GM21528 (cell line): ENCODE measurements around the gene PHTF2.
"Not testable (repeated sequence)": the region's sequence is repeated elsewhere in the genome, so short reads cannot be mapped to it uniquely, and the experiment has no call there.

Experiments
- ATAC-seq: cut with Tn5 transposase; IDR thresholded peaks from one replicate; pipeline ENCODE4 v1.9.1; 2021; ENCODE audit warnings: mild to moderate bottlenecking, moderate library complexity; ENCODE audit not compliant: unreplicated experiment, low FRiP score

PHTF2 gene

GRCh38 chr7:77873416-77874327, 75.1 kb downstream of the PHTF2 start:
- not testable (repeated sequence) for ATAC-seq

DNA sequence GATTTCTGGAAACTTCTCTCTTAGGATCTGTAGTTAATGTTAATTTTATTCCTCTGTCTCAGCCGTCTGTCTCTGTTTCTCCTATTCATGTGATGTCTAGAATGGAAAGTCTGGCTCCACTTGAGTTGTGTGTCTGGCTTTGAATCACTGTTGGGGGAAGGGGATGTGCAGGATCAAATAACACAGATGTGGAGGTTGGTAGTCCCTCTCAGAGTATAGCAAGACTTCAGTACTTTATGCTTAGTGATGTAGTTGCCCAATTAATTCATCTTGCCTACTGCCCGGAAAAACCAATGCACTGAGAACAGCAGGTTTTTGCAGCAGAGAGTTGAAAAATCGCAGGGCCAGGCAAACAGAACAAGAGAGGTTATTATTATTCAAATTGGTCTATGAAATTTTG, 79.2 kb downstream of the PHTF2 start:
- ATAC-seq: no peak

- ATAC-seq: no peak
Observed at GRCh38 chr7:77878500-77878899, 79.9 kb downstream of the PHTF2 start.

DNA sequence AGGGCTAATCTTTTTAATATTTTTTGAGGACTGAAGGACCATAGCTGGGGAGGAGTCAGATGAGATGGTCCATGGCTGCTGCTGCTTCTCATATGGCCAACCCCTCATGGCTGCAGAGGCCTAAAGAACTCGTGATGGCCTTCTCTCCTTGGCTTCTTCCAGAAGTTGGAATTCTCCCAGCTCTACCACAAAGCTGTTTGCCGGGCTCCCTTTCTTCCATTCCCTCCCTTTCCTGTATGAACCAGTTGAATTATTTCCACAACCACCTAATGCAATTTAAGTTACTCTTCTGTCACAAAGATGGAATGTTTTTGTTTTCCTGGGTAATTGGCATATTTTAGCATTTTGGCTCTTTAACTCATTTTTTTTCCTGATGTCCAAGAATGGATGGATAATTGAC, 80.7 kb downstream of the PHTF2 start:
- ATAC-seq: no peak

DNA sequence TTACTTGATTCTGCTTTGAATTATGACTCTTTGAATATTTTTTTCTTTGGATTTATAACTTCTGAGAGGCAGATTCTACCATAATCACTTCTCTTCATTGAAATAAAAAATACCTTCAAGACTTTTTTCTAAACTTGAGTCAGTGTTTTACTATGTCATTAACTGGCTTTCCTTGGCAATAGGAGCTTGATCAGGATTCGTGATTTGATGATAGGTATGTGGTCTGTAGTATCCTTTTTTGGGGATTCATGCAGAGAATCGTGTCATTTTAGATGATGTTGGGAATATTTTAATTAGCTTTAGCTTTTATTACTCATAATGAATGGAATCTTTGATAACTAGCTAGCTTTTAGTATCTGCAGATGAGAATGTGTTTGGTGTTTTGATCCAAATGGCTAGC, 83.3 kb downstream of the PHTF2 start:
- no peak for ATAC-seq

GRCh38 chr7:77885155-77885554, 86.6 kb downstream of the PHTF2 start:
- no peak for ATAC-seq

DNA sequence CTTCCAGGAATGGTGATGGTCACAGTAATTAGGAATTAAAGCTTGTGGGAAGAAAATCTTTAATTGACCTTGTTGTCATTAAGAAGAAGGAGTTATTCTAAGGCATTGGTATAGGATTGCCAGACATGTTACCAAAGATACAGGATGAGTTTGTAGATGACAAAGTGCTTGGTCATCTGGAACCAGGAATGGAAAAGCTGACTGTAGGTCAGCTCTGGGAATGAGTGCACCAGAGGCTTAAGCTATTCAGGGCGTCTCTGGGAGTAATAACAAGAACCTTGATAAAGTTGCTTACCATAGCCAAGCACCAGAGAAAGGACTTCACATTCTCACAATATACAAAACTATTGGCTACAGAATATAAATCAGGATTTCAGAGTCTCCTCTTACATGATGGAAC, 89.0 kb downstream of the PHTF2 start:
- ATAC-seq: no peak

- no peak for ATAC-seq
Observed at GRCh38 chr7:77888998-77889397, 90.4 kb downstream of the PHTF2 start.

- no peak for ATAC-seq
Observed at GRCh38 chr7:77893813-77894212, 95.2 kb downstream of the PHTF2 start.

GRCh38 chr7:77894574-77895091, 96.1 kb downstream of the PHTF2 start:
- no peak for ATAC-seq

- no peak for ATAC-seq
Observed at GRCh38 chr7:77895905-77896304, 97.3 kb downstream of the PHTF2 start.

- ATAC-seq: no peak
Observed at GRCh38 chr7:77897004-77897547, 98.5 kb downstream of the PHTF2 start.

GRCh38 chr7:77899516-77899915, 100.9 kb downstream of the PHTF2 start:
- no peak for ATAC-seq

- no peak for ATAC-seq
Observed at GRCh38 chr7:77903597-77903996, 105.0 kb downstream of the PHTF2 start.

DNA sequence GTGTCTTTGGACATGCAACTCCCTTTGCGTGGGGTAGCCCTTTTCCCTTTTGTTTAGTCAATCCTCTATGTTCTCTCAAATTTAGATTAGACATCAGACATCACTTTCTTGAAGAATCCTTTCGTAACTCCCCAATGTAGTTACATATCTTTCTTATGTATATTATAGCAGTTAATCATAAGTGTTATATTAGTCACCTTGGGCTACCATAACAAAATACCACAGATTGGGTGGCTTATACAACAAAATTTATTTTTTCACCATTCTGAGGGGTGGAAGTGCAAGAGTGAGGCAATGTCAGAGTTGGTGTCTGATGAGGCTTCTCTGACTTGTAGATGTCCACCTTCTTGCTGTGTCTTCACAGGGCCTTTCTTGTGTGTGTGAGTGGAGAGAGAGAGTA, 105.7 kb downstream of the PHTF2 start:
- no peak for ATAC-seq

GRCh38 chr7:77907281-77907680, 108.7 kb downstream of the PHTF2 start:
- ATAC-seq: no peak

- ATAC-seq: no peak
Observed at GRCh38 chr7:77908664-77909063, 110.1 kb downstream of the PHTF2 start.

GRCh38 chr7:77910124-77910523, 111.6 kb downstream of the PHTF2 start:
- ATAC-seq: no peak

GRCh38 chr7:77912293-77912692, 113.7 kb downstream of the PHTF2 start:
- no peak for ATAC-seq

- ATAC-seq: no peak
Observed at GRCh38 chr7:77913977-77914607, 115.5 kb downstream of the PHTF2 start.

GRCh38 chr7:77917500-77918262, 119.1 kb downstream of the PHTF2 start:
- no peak for ATAC-seq
